ENCODE data around the gene CENPU.

The CENPU gene

DNA sequence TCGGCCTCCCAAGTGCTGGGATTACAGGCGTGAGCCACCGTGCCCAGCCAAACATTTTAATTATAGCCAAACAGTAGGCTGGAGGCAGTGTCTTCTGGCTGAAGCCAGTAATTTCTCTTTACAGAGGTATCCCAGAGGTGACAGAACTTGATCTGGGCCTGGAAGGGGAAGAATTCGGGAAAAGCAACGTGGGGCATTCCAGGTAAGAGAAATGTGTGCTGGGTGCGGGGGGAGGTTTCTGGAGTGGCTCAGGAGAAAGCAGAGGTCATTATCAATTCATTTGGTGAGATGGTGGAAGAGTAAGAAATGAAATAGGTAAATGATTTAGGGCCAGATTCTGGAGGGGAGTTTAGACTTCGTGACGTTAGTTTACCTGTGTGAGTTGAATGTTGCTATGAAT, 82.0 kb downstream of the CENPU start (continued):
- no peak for TF ChIP-seq ZNF19 (tag by site-specific recombination; IDR thresholded peaks at IDR 0.05; ENCODE audit: low read depth)

DNA sequence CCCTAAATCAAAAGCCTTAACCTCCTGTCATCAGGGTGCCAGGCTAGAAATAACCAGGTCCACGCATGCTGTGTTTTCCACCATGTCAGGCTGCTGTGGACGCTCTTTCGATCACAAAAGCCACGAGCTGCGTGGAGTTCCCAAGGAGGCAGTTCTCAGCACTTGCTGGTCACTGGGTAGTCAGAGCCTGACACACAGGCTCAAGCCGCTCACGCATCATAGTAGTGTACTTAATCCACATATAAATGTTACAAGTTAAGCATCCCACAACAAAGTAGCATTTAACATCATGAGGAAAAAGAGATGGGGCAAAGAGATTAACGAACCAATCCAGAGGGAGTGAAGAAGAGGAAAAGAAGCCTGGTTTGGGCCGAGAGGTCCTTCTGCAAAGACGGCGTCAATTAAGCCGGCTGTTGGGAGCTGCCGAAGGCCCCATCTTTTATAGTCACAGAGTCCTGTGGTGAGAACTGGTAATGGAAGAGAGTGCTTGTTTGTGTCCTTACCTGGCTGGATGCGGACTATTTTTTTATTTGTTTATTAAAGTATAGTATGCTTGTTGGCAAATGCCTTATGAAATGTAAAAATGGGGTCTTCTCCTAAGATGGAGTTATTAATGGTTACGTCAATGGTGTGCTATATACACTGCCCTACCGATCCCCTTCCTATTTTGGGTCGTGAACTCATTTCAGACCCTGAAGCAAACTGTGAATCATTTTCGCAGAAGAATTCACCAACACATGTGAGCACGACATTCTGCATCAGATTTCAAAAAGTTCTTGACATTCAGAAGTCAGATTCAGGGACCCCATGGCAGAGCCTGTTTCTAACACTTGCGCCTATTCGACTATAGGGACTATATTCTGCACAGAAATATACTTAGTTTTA, 83.7 kb downstream of the CENPU start:
- no peaks in the 10 kb centered on the region for H3K9me3 ChIP-seq (ENCODE audit: control insufficient read depth, insufficient read depth, low read depth, low read length)
- H3K4me3 ChIP-seq (ENCODE audit: low read depth, low read length) = peak overlapping the region; percentile 59
- ChIA-PET POLR2A (interaction anchor here (0.6 to 2.8 kb wide), 14 partner anchors 9 to 413 kb away, joined by 3 to 21 read pairs (median 4); partner anchors contain the start of genes CENPU and IRF2), CTCF (interaction anchor here (0.7 kb wide), 1 partner anchor 99 kb away, joined by 5 read pairs; no protein-coding TSS in a partner anchor)
- H3K27ac ChIP-seq (ENCODE audit: extremely low read depth, low read depth, low read length) = peak overlapping the region; percentile 91
- H3K36me3 ChIP-seq (ENCODE audit: control insufficient read depth in 2 of 2, insufficient read depth in 1 of 2, low read length in 2 of 2) = peaks cover 0 to 6% of the 10 kb centered on the region in 2 experiments; a peak in 1 of 3 replicates
- peaks cover 18% of the 10 kb centered on the region for H3K4me1 ChIP-seq (ENCODE audit: control insufficient read depth, insufficient read depth, low read length)
- TF ChIP-seq ZNF555 (tag by site-specific recombination; conservative IDR thresholded peaks at IDR 0.05) = no peak
- no peak for TF ChIP-seq ZNF621 (tag by site-specific recombination; IDR thresholded peaks at IDR 0.05)
- TF ChIP-seq, protein P1, sequence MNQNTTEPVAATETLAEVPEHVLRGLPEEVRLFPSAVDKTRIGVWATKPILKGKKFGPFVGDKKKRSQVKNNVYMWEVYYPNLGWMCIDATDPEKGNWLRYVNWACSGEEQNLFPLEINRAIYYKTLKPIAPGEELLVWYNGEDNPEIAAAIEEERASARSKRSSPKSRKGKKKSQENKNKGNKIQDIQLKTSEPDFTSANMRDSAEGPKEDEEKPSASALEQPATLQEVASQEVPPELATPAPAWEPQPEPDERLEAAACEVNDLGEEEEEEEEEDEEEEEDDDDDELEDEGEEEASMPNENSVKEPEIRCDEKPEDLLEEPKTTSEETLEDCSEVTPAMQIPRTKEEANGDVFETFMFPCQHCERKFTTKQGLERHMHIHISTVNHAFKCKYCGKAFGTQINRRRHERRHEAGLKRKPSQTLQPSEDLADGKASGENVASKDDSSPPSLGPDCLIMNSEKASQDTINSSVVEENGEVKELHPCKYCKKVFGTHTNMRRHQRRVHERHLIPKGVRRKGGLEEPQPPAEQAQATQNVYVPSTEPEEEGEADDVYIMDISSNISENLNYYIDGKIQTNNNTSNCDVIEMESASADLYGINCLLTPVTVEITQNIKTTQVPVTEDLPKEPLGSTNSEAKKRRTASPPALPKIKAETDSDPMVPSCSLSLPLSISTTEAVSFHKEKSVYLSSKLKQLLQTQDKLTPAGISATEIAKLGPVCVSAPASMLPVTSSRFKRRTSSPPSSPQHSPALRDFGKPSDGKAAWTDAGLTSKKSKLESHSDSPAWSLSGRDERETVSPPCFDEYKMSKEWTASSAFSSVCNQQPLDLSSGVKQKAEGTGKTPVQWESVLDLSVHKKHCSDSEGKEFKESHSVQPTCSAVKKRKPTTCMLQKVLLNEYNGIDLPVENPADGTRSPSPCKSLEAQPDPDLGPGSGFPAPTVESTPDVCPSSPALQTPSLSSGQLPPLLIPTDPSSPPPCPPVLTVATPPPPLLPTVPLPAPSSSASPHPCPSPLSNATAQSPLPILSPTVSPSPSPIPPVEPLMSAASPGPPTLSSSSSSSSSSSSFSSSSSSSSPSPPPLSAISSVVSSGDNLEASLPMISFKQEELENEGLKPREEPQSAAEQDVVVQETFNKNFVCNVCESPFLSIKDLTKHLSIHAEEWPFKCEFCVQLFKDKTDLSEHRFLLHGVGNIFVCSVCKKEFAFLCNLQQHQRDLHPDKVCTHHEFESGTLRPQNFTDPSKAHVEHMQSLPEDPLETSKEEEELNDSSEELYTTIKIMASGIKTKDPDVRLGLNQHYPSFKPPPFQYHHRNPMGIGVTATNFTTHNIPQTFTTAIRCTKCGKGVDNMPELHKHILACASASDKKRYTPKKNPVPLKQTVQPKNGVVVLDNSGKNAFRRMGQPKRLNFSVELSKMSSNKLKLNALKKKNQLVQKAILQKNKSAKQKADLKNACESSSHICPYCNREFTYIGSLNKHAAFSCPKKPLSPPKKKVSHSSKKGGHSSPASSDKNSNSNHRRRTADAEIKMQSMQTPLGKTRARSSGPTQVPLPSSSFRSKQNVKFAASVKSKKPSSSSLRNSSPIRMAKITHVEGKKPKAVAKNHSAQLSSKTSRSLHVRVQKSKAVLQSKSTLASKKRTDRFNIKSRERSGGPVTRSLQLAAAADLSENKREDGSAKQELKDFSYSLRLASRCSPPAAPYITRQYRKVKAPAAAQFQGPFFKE (tag by site-specific recombination; IDR thresholded peaks at IDR 0.05; ENCODE audit: borderline replicate concordance) = no peak
- TF ChIP-seq HOXC10 (CRISPR knock-in tag; IDR thresholded peaks at IDR 0.05) = no peak
- TF ChIP-seq IKZF3 (tag by site-specific recombination; IDR thresholded peaks at IDR 0.05) = no peak
- TF ChIP-seq ZNF707 (tag by site-specific recombination; IDR thresholded peaks at IDR 0.05) = no peak
- no peak for TF ChIP-seq ZNF138 (tag by site-specific recombination; IDR thresholded peaks at IDR 0.05; ENCODE audit: borderline replicate concordance)
- TF ChIP-seq, protein P2, sequence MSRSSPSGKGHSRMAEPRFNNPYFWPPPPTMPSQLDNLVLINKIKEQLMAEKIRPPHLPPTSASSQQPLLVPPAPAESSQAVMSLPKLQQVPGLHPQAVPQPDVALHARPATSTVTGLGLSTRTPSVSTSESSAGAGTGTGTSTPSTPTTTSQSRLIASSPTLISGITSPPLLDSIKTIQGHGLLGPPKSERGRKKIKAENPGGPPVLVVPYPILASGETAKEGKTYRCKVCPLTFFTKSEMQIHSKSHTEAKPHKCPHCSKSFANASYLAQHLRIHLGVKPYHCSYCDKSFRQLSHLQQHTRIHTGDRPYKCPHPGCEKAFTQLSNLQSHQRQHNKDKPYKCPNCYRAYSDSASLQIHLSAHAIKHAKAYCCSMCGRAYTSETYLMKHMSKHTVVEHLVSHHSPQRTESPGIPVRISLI (tag by site-specific recombination; IDR thresholded peaks at IDR 0.05) = no peak
- no peak for TF ChIP-seq ZNF174 (tag by site-specific recombination; IDR thresholded peaks at IDR 0.05)
- TF ChIP-seq, protein P3, sequence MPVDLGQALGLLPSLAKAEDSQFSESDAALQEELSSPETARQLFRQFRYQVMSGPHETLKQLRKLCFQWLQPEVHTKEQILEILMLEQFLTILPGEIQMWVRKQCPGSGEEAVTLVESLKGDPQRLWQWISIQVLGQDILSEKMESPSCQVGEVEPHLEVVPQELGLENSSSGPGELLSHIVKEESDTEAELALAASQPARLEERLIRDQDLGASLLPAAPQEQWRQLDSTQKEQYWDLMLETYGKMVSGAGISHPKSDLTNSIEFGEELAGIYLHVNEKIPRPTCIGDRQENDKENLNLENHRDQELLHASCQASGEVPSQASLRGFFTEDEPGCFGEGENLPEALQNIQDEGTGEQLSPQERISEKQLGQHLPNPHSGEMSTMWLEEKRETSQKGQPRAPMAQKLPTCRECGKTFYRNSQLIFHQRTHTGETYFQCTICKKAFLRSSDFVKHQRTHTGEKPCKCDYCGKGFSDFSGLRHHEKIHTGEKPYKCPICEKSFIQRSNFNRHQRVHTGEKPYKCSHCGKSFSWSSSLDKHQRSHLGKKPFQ (tag by site-specific recombination; IDR thresholded peaks at IDR 0.05) = peak; percentile 52
- no peak for TF ChIP-seq ZFP3 (tag by site-specific recombination; IDR thresholded peaks at IDR 0.05; ENCODE audit: low read depth)
- TF ChIP-seq ZNF610 (tag by site-specific recombination; IDR thresholded peaks at IDR 0.05; ENCODE audit: borderline replicate concordance) = no peak
- no peak for TF ChIP-seq ZNF302 (tag by site-specific recombination; IDR thresholded peaks at IDR 0.05; ENCODE audit: low read depth)
- TF ChIP-seq ZNF248 (tag by site-specific recombination; IDR thresholded peaks at IDR 0.05) = no peak
- TF ChIP-seq ZNF335 (tag by site-specific recombination; conservative IDR thresholded peaks at IDR 0.05) = peak; percentile 79
- TF ChIP-seq ZNF394 (tag by site-specific recombination; IDR thresholded peaks at IDR 0.05; ENCODE audit: borderline replicate concordance) = no peak
- TF ChIP-seq ZNF221 (tag by site-specific recombination; IDR thresholded peaks at IDR 0.05; ENCODE audit: borderline replicate concordance) = no peak
- TF ChIP-seq, protein P4, sequence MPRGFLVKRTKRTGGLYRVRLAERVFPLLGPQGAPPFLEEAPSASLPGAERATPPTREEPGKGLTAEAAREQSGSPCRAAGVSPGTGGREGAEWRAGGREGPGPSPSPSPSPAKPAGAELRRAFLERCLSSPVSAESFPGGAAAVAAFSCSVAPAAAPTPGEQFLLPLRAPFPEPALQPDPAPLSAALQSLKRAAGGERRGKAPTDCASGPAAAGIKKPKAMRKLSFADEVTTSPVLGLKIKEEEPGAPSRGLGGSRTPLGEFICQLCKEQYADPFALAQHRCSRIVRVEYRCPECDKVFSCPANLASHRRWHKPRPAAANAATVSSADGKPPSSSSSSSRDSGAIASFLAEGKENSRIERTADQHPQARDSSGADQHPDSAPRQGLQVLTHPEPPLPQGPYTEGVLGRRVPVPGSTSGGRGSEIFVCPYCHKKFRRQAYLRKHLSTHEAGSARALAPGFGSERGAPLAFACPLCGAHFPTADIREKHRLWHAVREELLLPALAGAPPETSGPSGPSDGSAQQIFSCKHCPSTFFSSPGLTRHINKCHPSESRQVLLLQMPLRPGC (tag by site-specific recombination; IDR thresholded peaks at IDR 0.05) = no peak
- no peak for TF ChIP-seq ZNF23 (tag by site-specific recombination; IDR thresholded peaks at IDR 0.05; ENCODE audit: borderline replicate concordance)
- peak; percentile 49 for TF ChIP-seq ZNF501 (tag by site-specific recombination; IDR thresholded peaks at IDR 0.05)
- TF ChIP-seq ZNF341 (tag by site-specific recombination; IDR thresholded peaks at IDR 0.05; ENCODE audit: low read depth) = peak; percentile 20; the same call in 1 of the 2 replicates
- TF ChIP-seq MZF1 (tag by site-specific recombination; IDR thresholded peaks at IDR 0.05; ENCODE audit: borderline replicate concordance) = 0 out of 2 replicates have a peak, but pooled peaks have one; percentile 21
- no peak for TF ChIP-seq REPIN1 (tag by site-specific recombination; IDR thresholded peaks at IDR 0.05; ENCODE audit: low read depth)
- TF ChIP-seq ZNF623 (tag by site-specific recombination; IDR thresholded peaks at IDR 0.05) = no peak

All from HEK293 (cell line).